Hepatocyte (in vitro differentiated cells): Measurements from ENCODE around the gene KCNC2.

Experiments used
- CTCF ChIP-seq: fragments of 200-600 bp; sonication (generic); IDR thresholded peaks from 2 replicates; pipeline ENCODE4 v1.5.1; 2016; ENCODE audit warnings: antibody characterized with exemption, mild to moderate bottlenecking; ENCODE audit not compliant: poor library complexity
- EZH2 ChIP-seq: fragments of 200-600 bp; sonication (generic); IDR thresholded peaks from 2 replicates; pipeline ENCODE4 v1.6.1; 2016; ENCODE audit warnings: antibody characterized with exemption, mild to moderate bottlenecking, borderline replicate concordance
- EZH2phosphoT487 ChIP-seq: fragments of 200-600 bp; sonication (generic); IDR thresholded peaks from one replicate; pipeline ENCODE4 v1.6.1; 2018; ENCODE audit warnings: antibody characterized with exemption, mild to moderate bottlenecking, low read depth, moderate library complexity; ENCODE audit not compliant: unreplicated experiment, severe bottlenecking

GRCh38 chr12:75099210-75099609, 110.4 kb downstream of the KCNC2 start:
- TF ChIP-seq CTCF (no peak), EZH2 (no peak), EZH2phosphoT487 (no peak)
